IMR-90 (cell line): ENCODE measurements around the gene SLC22A4. TPM values are rescaled to one million over a fixed set of nuclear protein-coding genes. Genes with fewer than 3 reads are reported as not detected.

Source experiments
- ATAC-seq: fragments of 200-7000 bp; cut with Tn5 transposase; 2 replicates; pipeline ENCODE4 v1.9.1; 2020; ENCODE audit warnings: low read depth, mild to moderate bottlenecking, moderate library complexity
- BruUV-seq: library from RNA; stranded (reverse); fragments of 400-500 nt; replicated peaks from 2 replicates; lab custom pipeline; 2021; lab: Mats Ljungman, UMichigan
- CTCF ChIA-PET: fragments of 300-600 bp; formaldehyde crosslinking; extraction: SDS; loops from one replicate; lab custom pipeline; 2021; ENCODE audit warnings: antibody characterized with exemption; lab: Yijun Ruan, JAX
- POLR2A ChIA-PET: fragments of 300-600 bp; sonication (Branson Sonifier 250); formaldehyde crosslinking; loops from one replicate; lab custom pipeline; 2022; ENCODE audit warnings: antibody characterized with exemption; ENCODE audit not compliant: unreplicated experiment; lab: Charles Lee
- DNase-seq: peaks from one replicate; pipeline ENCODE4 v3.0.0; 2013
- H2AFZ ChIP-seq: replicated peaks from 2 replicates; pipeline ENCODE3; 2013; ENCODE audit warnings: low read length, mild to moderate bottlenecking; ENCODE audit not compliant: poor library complexity
- H2AK5ac ChIP-seq: 2 replicates; pipeline ENCODE4 v1.6.1; 2013; ENCODE audit warnings: low read depth, low read length, inconsistent platforms
- H2AK9ac ChIP-seq: replicated peaks from 2 replicates; pipeline ENCODE3; 2013; ENCODE audit warnings: mild to moderate bottlenecking, low read depth, low read length, moderate library complexity; ENCODE audit not compliant: poor library complexity
- H2BK120ac ChIP-seq: 2 replicates; pipeline ENCODE4 v1.6.1; 2013; ENCODE audit warnings: low read depth, low read length, inconsistent platforms
- H2BK15ac ChIP-seq: 3 replicates; pipeline ENCODE4 v1.6.1; 2013; ENCODE audit warnings: low read depth, low read length, inconsistent platforms
- H2BK20ac ChIP-seq: 2 replicates; pipeline ENCODE4 v1.6.1; 2013; ENCODE audit warnings: low read depth, mild to moderate bottlenecking, inconsistent platforms, low read length, moderate library complexity
- H2BK5ac ChIP-seq: 2 replicates; pipeline ENCODE4 v1.6.1; 2013; ENCODE audit warnings: mild to moderate bottlenecking, low read depth, low read length, inconsistent platforms; ENCODE audit not compliant: poor library complexity, severe bottlenecking
- H3K14ac ChIP-seq: replicated peaks from 2 replicates; pipeline ENCODE4 v1.6.1; 2013; ENCODE audit warnings: low read depth, low read length, inconsistent platforms
- H3K18ac ChIP-seq: 2 replicates; pipeline ENCODE4 v1.6.1; 2013; ENCODE audit warnings: low read depth, low read length, control low read depth
- H3K23ac ChIP-seq: 2 replicates; pipeline ENCODE4 v1.6.1; 2013; ENCODE audit warnings: low read depth, low read length, inconsistent platforms
- H3K27ac ChIP-seq: 2 replicates; pipeline ENCODE4 v1.5.1; 2013; ENCODE audit warnings: mild to moderate bottlenecking, control low read depth, low read length; ENCODE audit not compliant: insufficient read depth
- H3K27me3 ChIP-seq: 2 replicates; pipeline ENCODE4 v1.6.1; 2013; ENCODE audit warnings: low read length; ENCODE audit not compliant: control insufficient read depth, insufficient read depth
- H3K36me3 ChIP-seq: 2 replicates; pipeline ENCODE4 v1.6.1; 2013; ENCODE audit warnings: low read length, mixed read lengths; ENCODE audit not compliant: control insufficient read depth, insufficient read depth
- H3K4ac ChIP-seq: 2 replicates; pipeline ENCODE4 v1.6.1; 2013; ENCODE audit warnings: low read depth, low read length, inconsistent platforms
- H3K4me1 ChIP-seq: 2 replicates; pipeline ENCODE4 v1.6.1; 2013; ENCODE audit warnings: low read length, mixed read lengths; ENCODE audit not compliant: control insufficient read depth, insufficient read depth
- H3K4me2 ChIP-seq: 2 replicates; pipeline ENCODE4 v1.6.1; 2013; ENCODE audit warnings: low read depth, mild to moderate bottlenecking, control low read depth, low read length, moderate library complexity
- H3K4me3 ChIP-seq: 2 replicates; pipeline ENCODE4 v1.5.1; 2013; ENCODE audit warnings: low read depth, mild to moderate bottlenecking, control low read depth, low read length, moderate library complexity; ENCODE audit not compliant: insufficient read depth
- H3K56ac ChIP-seq: 2 replicates; pipeline ENCODE4 v1.6.1; 2013; ENCODE audit warnings: low read length, inconsistent platforms; ENCODE audit not compliant: insufficient read depth; ENCODE audit errors: extremely low read depth
- H3K79me1 ChIP-seq, 2 experiments: 2 replicates each; pipeline ENCODE4 v1.6.1; 2013; ENCODE audit warnings: low read length in 2 of 2, inconsistent platforms in 1 of 2, low read depth in 1 of 2
- H3K9ac ChIP-seq: 2 replicates; pipeline ENCODE4 v1.6.1; 2013; ENCODE audit warnings: low read depth, low read length, control low read depth
- H3K9me1 ChIP-seq: 2 replicates; pipeline ENCODE4 v1.6.1; 2013; ENCODE audit warnings: low read length, inconsistent platforms; ENCODE audit not compliant: insufficient read depth
- H3K9me3 ChIP-seq: 2 replicates; pipeline ENCODE4 v1.6.1; 2013; ENCODE audit warnings: low read length; ENCODE audit not compliant: control insufficient read depth, insufficient read depth
- H4K20me1 ChIP-seq: 2 replicates; pipeline ENCODE4 v1.6.1; 2013; ENCODE audit warnings: low read length, inconsistent platforms; ENCODE audit not compliant: insufficient read depth
- H4K5ac ChIP-seq: 2 replicates; pipeline ENCODE4 v1.6.1; 2013; ENCODE audit warnings: mild to moderate bottlenecking, low read depth, low read length, control low read depth
- H4K8ac ChIP-seq, 2 experiments: 2 replicates each; pipeline ENCODE4 v1.6.1; 2013; ENCODE audit warnings: low read depth in 2 of 2, low read length in 2 of 2, control low read depth in 1 of 2, inconsistent platforms in 1 of 2
- H4K91ac ChIP-seq: 2 replicates; pipeline ENCODE4 v1.6.1; 2013; ENCODE audit warnings: low read depth, low read length, inconsistent platforms; ENCODE audit not compliant: insufficient read depth
- BHLHE40 ChIP-seq: fragments of 150-350 bp; IDR thresholded peaks from 2 replicates; pipeline ENCODE4 v1.6.1; 2016; ENCODE audit warnings: mild to moderate bottlenecking, low read depth, low read length
- CEBPB ChIP-seq: IDR thresholded peaks from 2 replicates; pipeline ENCODE4 v1.6.1; 2012; ENCODE audit warnings: low read depth, low read length, improper control_type of control experiment
- CHD1 ChIP-seq: IDR thresholded peaks from 2 replicates; pipeline ENCODE4 v1.6.1; 2012; ENCODE audit warnings: low read depth, low read length, improper control_type of control experiment
- FOS ChIP-seq: fragments of 150-350 bp; IDR thresholded peaks from 2 replicates; pipeline ENCODE4 v1.6.1; 2016; ENCODE audit warnings: low read depth, low read length
- MAFK ChIP-seq: IDR thresholded peaks from 2 replicates; pipeline ENCODE4 v1.6.1; 2012; ENCODE audit warnings: low read depth, low read length, improper control_type of control experiment
- MAZ ChIP-seq: IDR thresholded peaks from 2 replicates; pipeline ENCODE4 v1.6.1; 2012; ENCODE audit warnings: low read depth, mild to moderate bottlenecking, low read length, improper control_type of control experiment, moderate library complexity, borderline replicate concordance
- MXI1 ChIP-seq: IDR thresholded peaks from 2 replicates; pipeline ENCODE4 v1.6.1; 2012; ENCODE audit warnings: low read depth, mild to moderate bottlenecking, low read length, moderate library complexity, borderline replicate concordance
- NFE2L2 ChIP-seq: fragments of 150-350 bp; IDR thresholded peaks from 2 replicates; pipeline ENCODE4 v1.6.1; 2016; ENCODE audit warnings: low read depth, mild to moderate bottlenecking, low read length
- POLR2A ChIP-seq: IDR thresholded peaks from 2 replicates; pipeline ENCODE4 v1.6.1; 2012; ENCODE audit warnings: mild to moderate bottlenecking, low read depth, low read length
- RAD21 ChIP-seq: IDR thresholded peaks from 2 replicates; pipeline ENCODE4 v1.6.1; 2012; ENCODE audit warnings: low read length, improper control_type of control experiment
- RCOR1 ChIP-seq: IDR thresholded peaks from 2 replicates; pipeline ENCODE4 v1.6.1; 2012; ENCODE audit warnings: mild to moderate bottlenecking, low read length, improper control_type of control experiment; ENCODE audit not compliant: insufficient replicate concordance
- RFX5 ChIP-seq: IDR thresholded peaks from 2 replicates; pipeline ENCODE4 v1.8.0; 2012; ENCODE audit warnings: low read depth, mild to moderate bottlenecking, low read length, moderate library complexity
- SMC3 ChIP-seq: fragments of 150-350 bp; IDR thresholded peaks from 2 replicates; pipeline ENCODE4 v1.6.1; 2016; ENCODE audit warnings: low read depth, mild to moderate bottlenecking, antibody characterized with exemption, low read length, moderate library complexity
- WGBS, 2 experiments: methylation state at CpG; one replicate each; pipeline versions ENCODE4 v1.1.5 to v1.1.7; 2013; ENCODE audit warnings: missing lambda C conversion rate in 2 of 2; ENCODE audit not compliant: insufficient read length in 1 of 2; ENCODE audit errors: extremely low coverage in 2 of 2; 5-methylcytosine and 5-hydroxymethylcytosine counted together
- dilution Hi-C: fragments of 300-500 bp; cut with HindIII; formaldehyde crosslinking; loops from one replicate; pipeline ENCODE4 v1.14.3; 2018; ENCODE audit warnings: low sequenced_read_pairs; ENCODE audit not compliant: unreplicated experiment
- in situ Hi-C: fragments of 300-500 bp; cut with MboI; formaldehyde crosslinking; loops from 3 replicates; pipeline ENCODE4 v1.14.3; 2019; ENCODE audit warnings: low sequenced_read_pairs, inconsistent platforms, mixed read lengths
- intact Hi-C: fragments of 100-400 bp; cut with micrococcal nuclease; formaldehyde crosslinking; loops from 2 replicates; pipeline ENCODE4 v1.10.0; 2022
- polyA plus RNA-seq, 3 experiments: library from polyadenylated mRNA; depleted of rRNA; stranded (reverse); fragments of >200 nt; gene quantifications; 2 replicates each; pipeline ENCODE4 v1.2.3, GENCODE V29; 2012; ENCODE audit warnings: low replicate concordance in 1 of 3
- total RNA-seq: library from RNA; depleted of rRNA; stranded (reverse); fragments of >200 nt; gene quantifications from 2 replicates; pipeline ENCODE4 v1.2.3, GENCODE V29; 2012
- TF ChIP-seq, protein P1 (sequence below): fragments of 150-350 bp; IDR thresholded peaks from 2 replicates; pipeline ENCODE4 v1.6.1; 2017; ENCODE audit warnings: mild to moderate bottlenecking, antibody characterized with exemption, low read length, low read depth
- TF ChIP-seq, protein P2 (sequence below): fragments of 150-350 bp; IDR thresholded peaks from 2 replicates; pipeline ENCODE4 v1.6.1; 2016; ENCODE audit warnings: low read depth, mild to moderate bottlenecking, low read length, moderate library complexity, borderline replicate concordance
- TF ChIP-seq, protein P3 (sequence below): conservative IDR thresholded peaks from 2 replicates; pipeline ENCODE4 v1.5.1; 2012; ENCODE audit warnings: mild to moderate bottlenecking, low read depth, low read length, improper control_type of control experiment

Gene SLC22A4
- total and polyA plus RNA-seq, 2 of the 4 experiments (the other 2 are of a cell fraction): 2.6 to 3.2 TPM

DNA sequence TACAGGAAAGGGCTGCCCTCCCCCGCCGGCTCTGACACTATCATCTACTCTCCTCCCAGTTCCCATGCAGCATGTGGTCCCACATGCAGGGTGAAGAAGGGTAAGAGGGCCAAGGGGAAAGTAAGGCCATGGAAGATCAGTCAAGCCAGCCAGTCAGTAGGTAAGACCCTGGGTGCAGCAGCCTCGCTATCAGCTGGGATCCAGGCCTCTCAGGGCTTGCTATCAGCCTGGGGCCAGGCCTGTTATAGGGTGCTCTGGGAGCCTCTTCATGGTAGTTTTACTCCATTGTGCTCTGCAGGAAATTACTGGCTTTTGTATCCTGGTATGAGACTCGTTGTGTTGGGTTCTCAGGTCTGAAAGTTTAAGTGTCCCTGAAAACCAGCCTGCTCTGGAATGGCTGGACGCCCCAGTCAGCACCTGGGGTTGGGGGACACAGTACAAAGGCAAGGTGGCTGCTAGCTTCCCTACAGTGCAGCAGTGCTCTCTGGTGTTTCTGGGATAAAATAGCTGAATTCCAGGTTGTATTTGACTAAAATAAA lies 21.4 kb downstream of the SLC22A4 start:
- Histone ChIP-seq H3K18ac (no peak overlapping the region), H2AK9ac (no peak overlapping the region), H2BK5ac (no peak overlapping the region), H3K4ac (no peak overlapping the region), H3K4me1 (peaks cover 4% of the 10 kb centered on the region; the same call in 1 of the 2 replicates), H3K9me3 (no peaks in the 10 kb centered on the region), H3K9me1 (peaks cover 5% of the 10 kb centered on the region), H3K36me3 (peaks cover 8% of the 10 kb centered on the region), H2BK15ac (no peak overlapping the region), H2AK5ac (no peak overlapping the region), H4K91ac (no peak overlapping the region), H3K23ac (no peak overlapping the region), H3K27me3 (no peaks in the 10 kb centered on the region), H4K8ac (no peak overlapping the region), H2BK20ac (no peak overlapping the region), H3K4me3 (no peak overlapping the region), H3K56ac (no peak overlapping the region), H3K79me1 (no peaks in the 10 kb centered on the region; a peak in 1 of 4 replicates), H2AFZ (no peak overlapping the region), H2BK120ac (no peak overlapping the region), H4K20me1 (no peaks in the 10 kb centered on the region), H3K27ac (no peak overlapping the region), H4K5ac (no peak overlapping the region), H3K4me2 (no peak overlapping the region), H3K14ac (no peak overlapping the region), H3K9ac (no peak overlapping the region)
- TF ChIP-seq, protein P1, sequence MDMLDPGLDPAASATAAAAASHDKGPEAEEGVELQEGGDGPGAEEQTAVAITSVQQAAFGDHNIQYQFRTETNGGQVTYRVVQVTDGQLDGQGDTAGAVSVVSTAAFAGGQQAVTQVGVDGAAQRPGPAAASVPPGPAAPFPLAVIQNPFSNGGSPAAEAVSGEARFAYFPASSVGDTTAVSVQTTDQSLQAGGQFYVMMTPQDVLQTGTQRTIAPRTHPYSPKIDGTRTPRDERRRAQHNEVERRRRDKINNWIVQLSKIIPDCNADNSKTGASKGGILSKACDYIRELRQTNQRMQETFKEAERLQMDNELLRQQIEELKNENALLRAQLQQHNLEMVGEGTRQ: no peak
- TF ChIP-seq CEBPB (no peak), POLR2A (no peak), CHD1 (no peak), MXI1 (no peak), RAD21 (no peak), RFX5 (no peak), NFE2L2 (no peak), RCOR1 (no peak), BHLHE40 (no peak), MAFK (no peak), FOS (no peak), SMC3 (no peak), MAZ (no peak)
- TF ChIP-seq, protein P2, sequence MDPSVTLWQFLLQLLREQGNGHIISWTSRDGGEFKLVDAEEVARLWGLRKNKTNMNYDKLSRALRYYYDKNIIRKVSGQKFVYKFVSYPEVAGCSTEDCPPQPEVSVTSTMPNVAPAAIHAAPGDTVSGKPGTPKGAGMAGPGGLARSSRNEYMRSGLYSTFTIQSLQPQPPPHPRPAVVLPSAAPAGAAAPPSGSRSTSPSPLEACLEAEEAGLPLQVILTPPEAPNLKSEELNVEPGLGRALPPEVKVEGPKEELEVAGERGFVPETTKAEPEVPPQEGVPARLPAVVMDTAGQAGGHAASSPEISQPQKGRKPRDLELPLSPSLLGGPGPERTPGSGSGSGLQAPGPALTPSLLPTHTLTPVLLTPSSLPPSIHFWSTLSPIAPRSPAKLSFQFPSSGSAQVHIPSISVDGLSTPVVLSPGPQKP: no peak
- TF ChIP-seq, protein P3, sequence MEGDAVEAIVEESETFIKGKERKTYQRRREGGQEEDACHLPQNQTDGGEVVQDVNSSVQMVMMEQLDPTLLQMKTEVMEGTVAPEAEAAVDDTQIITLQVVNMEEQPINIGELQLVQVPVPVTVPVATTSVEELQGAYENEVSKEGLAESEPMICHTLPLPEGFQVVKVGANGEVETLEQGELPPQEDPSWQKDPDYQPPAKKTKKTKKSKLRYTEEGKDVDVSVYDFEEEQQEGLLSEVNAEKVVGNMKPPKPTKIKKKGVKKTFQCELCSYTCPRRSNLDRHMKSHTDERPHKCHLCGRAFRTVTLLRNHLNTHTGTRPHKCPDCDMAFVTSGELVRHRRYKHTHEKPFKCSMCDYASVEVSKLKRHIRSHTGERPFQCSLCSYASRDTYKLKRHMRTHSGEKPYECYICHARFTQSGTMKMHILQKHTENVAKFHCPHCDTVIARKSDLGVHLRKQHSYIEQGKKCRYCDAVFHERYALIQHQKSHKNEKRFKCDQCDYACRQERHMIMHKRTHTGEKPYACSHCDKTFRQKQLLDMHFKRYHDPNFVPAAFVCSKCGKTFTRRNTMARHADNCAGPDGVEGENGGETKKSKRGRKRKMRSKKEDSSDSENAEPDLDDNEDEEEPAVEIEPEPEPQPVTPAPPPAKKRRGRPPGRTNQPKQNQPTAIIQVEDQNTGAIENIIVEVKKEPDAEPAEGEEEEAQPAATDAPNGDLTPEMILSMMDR: no peak
- intact Hi-C loops (no loop called here), dilution Hi-C loops (no loop called here), in situ Hi-C loops (no loop called here)
- no peak for ATAC-seq
- ChIA-PET CTCF (interaction anchor here (0.5 to 1.2 kb wide), 2 partner anchors 12 to 43 kb away, joined by 3 read pairs; no protein-coding TSS in a partner anchor), POLR2A (no interaction called here)
- 80% methylated on average over 2 of the region's 5 CpGs; no CpG with 5 or more reads in 1 of the 2 experiments for WGBS, 2 experiments
- no peak for DNase-seq
- no TSS peak for BruUV-seq
